ENCODE measurements around the gene ZDHHC5. TPM values are rescaled to one million over a fixed set of nuclear protein-coding genes. Genes with fewer than 3 reads are reported as not detected.

Gene ZDHHC5
- total and polyA plus RNA-seq, 2 of the 13 experiments (the other 11 are each of a cell fraction or from before 2014, with no cell fraction given), result 26.6 to 34.0 TPM

- TF ChIP-seq ZNF256 (CRISPR knock-in tag; conservative IDR thresholded peaks at IDR 0.05) (no peak), SETDB1 (CRISPR knock-in tag; IDR thresholded peaks at IDR 0.05; ENCODE audit: borderline replicate concordance) (no peak), ZNF232 (CRISPR knock-in tag; IDR thresholded peaks at IDR 0.05; ENCODE audit: borderline replicate concordance) (no peak), MTA3 (CRISPR knock-in tag; IDR thresholded peaks at IDR 0.05) (no peak), MAF1 (CRISPR knock-in tag; IDR thresholded peaks at IDR 0.05; ENCODE audit: borderline replicate concordance) (no peak), CERS6 (CRISPR knock-in tag; IDR thresholded peaks at IDR 0.05) (no peak), ZBED4 (CRISPR knock-in tag; IDR thresholded peaks at IDR 0.05; ENCODE audit: borderline replicate concordance) (peak; percentile 80; the same call in 1 of the 2 replicates), ZBTB42 (CRISPR knock-in tag; IDR thresholded peaks at IDR 0.05) (no peak), GFI1 (CRISPR knock-in tag; IDR thresholded peaks at IDR 0.05; ENCODE audit: borderline replicate concordance) (0 out of 2 replicates have a peak, but pooled peaks have one; percentile 36), PHF5A (CRISPR knock-in tag; IDR thresholded peaks at IDR 0.05; ENCODE audit: low read depth, unreplicated experiment) (no peak), SRY (CRISPR knock-in tag; IDR thresholded peaks at IDR 0.05) (0 out of 2 replicates have a peak, but pooled peaks have one; percentile 20), NR1H2 (CRISPR knock-in tag; IDR thresholded peaks at IDR 0.05; ENCODE audit: borderline replicate concordance, low read depth) (no peak), MLXIP (CRISPR knock-in tag; IDR thresholded peaks at IDR 0.05; ENCODE audit: borderline replicate concordance) (no peak), GPN1 (CRISPR knock-in tag; IDR thresholded peaks at IDR 0.05; ENCODE audit: borderline replicate concordance) (no peak), ZBTB34 (CRISPR knock-in tag; IDR thresholded peaks at IDR 0.05) (no peak), ZNF672 (CRISPR knock-in tag; IDR thresholded peaks at IDR 0.05) (no peak)
- TF ChIP-seq, protein P1, sequence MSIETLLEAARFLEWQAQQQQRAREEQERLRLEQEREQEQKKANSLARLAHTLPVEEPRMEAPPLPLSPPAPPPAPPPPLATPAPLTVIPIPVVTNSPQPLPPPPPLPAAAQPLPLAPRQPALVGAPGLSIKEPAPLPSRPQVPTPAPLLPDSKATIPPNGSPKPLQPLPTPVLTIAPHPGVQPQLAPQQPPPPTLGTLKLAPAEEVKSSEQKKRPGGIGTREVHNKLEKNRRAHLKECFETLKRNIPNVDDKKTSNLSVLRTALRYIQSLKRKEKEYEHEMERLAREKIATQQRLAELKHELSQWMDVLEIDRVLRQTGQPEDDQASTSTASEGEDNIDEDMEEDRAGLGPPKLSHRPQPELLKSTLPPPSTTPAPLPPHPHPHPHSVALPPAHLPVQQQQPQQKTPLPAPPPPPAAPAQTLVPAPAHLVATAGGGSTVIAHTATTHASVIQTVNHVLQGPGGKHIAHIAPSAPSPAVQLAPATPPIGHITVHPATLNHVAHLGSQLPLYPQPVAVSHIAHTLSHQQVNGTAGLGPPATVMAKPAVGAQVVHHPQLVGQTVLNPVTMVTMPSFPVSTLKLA (IDR thresholded peaks at IDR 0.05), result no peak
Measured at GRCh38 chr11:57639321-57640067, 28.4 kb upstream of the ZDHHC5 start (continued).
